Measurements from ENCODE around the gene HOXA5. TPM values are rescaled to one million over a fixed set of nuclear protein-coding genes. Genes with fewer than 3 reads are reported as not detected.

HOXA5 gene
- total RNA-seq, 4 donors from 2014 or later, result 18.3 to 89.8 (median 31.6) TPM

GRCh38 chr7:27095897-27096767 is 47.3 kb downstream of the HOXA5 start, which contains the start of gene HOXA1:
TSS of gene HOXA1 (minus strand) at chr7:27096000. CDS start at chr7:27095912, 88 bp downstream.
- Histone ChIP-seq H3K27me3 (no peaks in the 10 kb centered on the region), H3K9me3 (no peaks in the 10 kb centered on the region), H3K36me3 (no peaks in the 10 kb centered on the region), H3K4me1 (peaks cover 19 to 46% (median 41%) of the 10 kb centered on the region in 4 donors), H3K27ac (peak within 1 kb of the TSS; percentile 90 to 96 (median 92)), H3K4me3 (peak within 1 kb of the TSS; percentile 57 to 97 (median 64))
- WGBS, 2 donors (ENCODE audit: low coverage in 1 of 2), result 0 to 1% methylated on average over 5 to 67 of the region's 68 CpGs
- intact Hi-C loops (cut with DNase I; ENCODE audit: low total_unique reads), result loop anchor here (10.0 kb wide), 1 partner anchor 241 kb away; no protein-coding TSS in a partner anchor
- peak; percentile 89 to 94 (median 94) for TF ChIP-seq POLR2AphosphoS5 (IDR thresholded peaks at IDR 0.05)
- peak; percentile 92 for TF ChIP-seq POLR2A (IDR thresholded peaks at IDR 0.05)
- TF ChIP-seq, protein P1, sequence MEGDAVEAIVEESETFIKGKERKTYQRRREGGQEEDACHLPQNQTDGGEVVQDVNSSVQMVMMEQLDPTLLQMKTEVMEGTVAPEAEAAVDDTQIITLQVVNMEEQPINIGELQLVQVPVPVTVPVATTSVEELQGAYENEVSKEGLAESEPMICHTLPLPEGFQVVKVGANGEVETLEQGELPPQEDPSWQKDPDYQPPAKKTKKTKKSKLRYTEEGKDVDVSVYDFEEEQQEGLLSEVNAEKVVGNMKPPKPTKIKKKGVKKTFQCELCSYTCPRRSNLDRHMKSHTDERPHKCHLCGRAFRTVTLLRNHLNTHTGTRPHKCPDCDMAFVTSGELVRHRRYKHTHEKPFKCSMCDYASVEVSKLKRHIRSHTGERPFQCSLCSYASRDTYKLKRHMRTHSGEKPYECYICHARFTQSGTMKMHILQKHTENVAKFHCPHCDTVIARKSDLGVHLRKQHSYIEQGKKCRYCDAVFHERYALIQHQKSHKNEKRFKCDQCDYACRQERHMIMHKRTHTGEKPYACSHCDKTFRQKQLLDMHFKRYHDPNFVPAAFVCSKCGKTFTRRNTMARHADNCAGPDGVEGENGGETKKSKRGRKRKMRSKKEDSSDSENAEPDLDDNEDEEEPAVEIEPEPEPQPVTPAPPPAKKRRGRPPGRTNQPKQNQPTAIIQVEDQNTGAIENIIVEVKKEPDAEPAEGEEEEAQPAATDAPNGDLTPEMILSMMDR (IDR thresholded peaks at IDR 0.05), result no peak
- no peak for TF ChIP-seq EP300 (IDR thresholded peaks at IDR 0.05; ENCODE audit: low read depth)
- DNase-seq, result peak; percentile 90
- in situ Hi-C loops (cut with MboI; ENCODE audit: low pct_ligation_motif_present in 1 of 4, low pct_unique_long_range_greater_than_20kb in 1 of 4, low sequenced_read_pairs in 3 of 4), result loop anchor here in 1 of 4 donors (10.0 kb wide), 1 partner anchor 241 kb away; no protein-coding TSS in a partner anchor

- Histone ChIP-seq H3K4me3 (peak overlapping the region; percentile 12 to 97 (median 64)), H3K9me3 (no peaks in the 10 kb centered on the region), H3K36me3 (no peaks in the 10 kb centered on the region), H3K4me1 (peaks cover 19 to 39% (median 33%) of the 10 kb centered on the region in 4 donors), H3K27ac (peak overlapping the region; percentile 90 to 96 (median 92)), H3K27me3 (peaks cover 7% of the 10 kb centered on the region)
- no peak for DNase-seq
- intact Hi-C loops (cut with DNase I; ENCODE audit: low total_unique reads), result loop anchor here (10.0 kb wide), 1 partner anchor 240 kb away; no protein-coding TSS in a partner anchor
- in situ Hi-C loops (cut with MboI; ENCODE audit: low pct_ligation_motif_present in 1 of 4, low pct_unique_long_range_greater_than_20kb in 1 of 4, low sequenced_read_pairs in 3 of 4), result loop anchor here in 1 of 4 donors (10.0 kb wide), 1 partner anchor 240 kb away; no protein-coding TSS in a partner anchor
- no peak for TF ChIP-seq EP300 (IDR thresholded peaks at IDR 0.05; ENCODE audit: low read depth)
- TF ChIP-seq POLR2AphosphoS5 (IDR thresholded peaks at IDR 0.05), result no peak
- TF ChIP-seq, protein P1 (IDR thresholded peaks at IDR 0.05), result no peak
- no peak for TF ChIP-seq POLR2A (IDR thresholded peaks at IDR 0.05)
- 27 to 91% methylated on average over 4 to 30 of the region's 33 CpGs for WGBS, 2 donors (ENCODE audit: low coverage in 1 of 2)
Observed at GRCh38 chr7:27095050-27095896, 48.2 kb downstream of the HOXA5 start.

- intact Hi-C loops (cut with DNase I; ENCODE audit: low total_unique reads), result loop anchor here (10.0 kb wide), 1 partner anchor 240 kb away; no protein-coding TSS in a partner anchor
Observed at GRCh38 chr7:27094304-27095049, 49.0 kb downstream of the HOXA5 start.

More at GRCh38 chr7:27094304-27095049, 49.0 kb downstream of the HOXA5 start:
- 80 to 81% methylated on average over 4 to 29 of the region's 29 CpGs for WGBS, 2 donors (ENCODE audit: low coverage in 1 of 2)
- no peak for DNase-seq
- H3K36me3 ChIP-seq, result no peaks in the 10 kb centered on the region
- peaks cover 13% of the 10 kb centered on the region for H3K27me3 ChIP-seq
- H3K27ac ChIP-seq, result no peak overlapping the region
- H3K9me3 ChIP-seq, result no peaks in the 10 kb centered on the region
- in situ Hi-C loops (cut with MboI; ENCODE audit: low pct_ligation_motif_present in 1 of 4, low pct_unique_long_range_greater_than_20kb in 1 of 4, low sequenced_read_pairs in 3 of 4), result loop anchor here in 1 of 4 donors (10.0 kb wide), 1 partner anchor 240 kb away; no protein-coding TSS in a partner anchor
- peaks cover 11 to 31% (median 25%) of the 10 kb centered on the region in 4 donors for H3K4me1 ChIP-seq
- H3K4me3 ChIP-seq, result no peak overlapping the region
- no peak for TF ChIP-seq POLR2A (IDR thresholded peaks at IDR 0.05)
